ENCODE measurements around the gene NEUROD2. TPM values are rescaled to one million over a fixed set of nuclear protein-coding genes. Genes with fewer than 3 reads are reported as not detected.
A peak's percentile ranks its signal among the peaks of the same experiment; 100 is the strongest.

Gene NEUROD2
- total and polyA plus RNA-seq, 2 of the 8 experiments (the other 6 are each of a cell fraction or from before 2014, with no cell fraction given), result not detected

DNA sequence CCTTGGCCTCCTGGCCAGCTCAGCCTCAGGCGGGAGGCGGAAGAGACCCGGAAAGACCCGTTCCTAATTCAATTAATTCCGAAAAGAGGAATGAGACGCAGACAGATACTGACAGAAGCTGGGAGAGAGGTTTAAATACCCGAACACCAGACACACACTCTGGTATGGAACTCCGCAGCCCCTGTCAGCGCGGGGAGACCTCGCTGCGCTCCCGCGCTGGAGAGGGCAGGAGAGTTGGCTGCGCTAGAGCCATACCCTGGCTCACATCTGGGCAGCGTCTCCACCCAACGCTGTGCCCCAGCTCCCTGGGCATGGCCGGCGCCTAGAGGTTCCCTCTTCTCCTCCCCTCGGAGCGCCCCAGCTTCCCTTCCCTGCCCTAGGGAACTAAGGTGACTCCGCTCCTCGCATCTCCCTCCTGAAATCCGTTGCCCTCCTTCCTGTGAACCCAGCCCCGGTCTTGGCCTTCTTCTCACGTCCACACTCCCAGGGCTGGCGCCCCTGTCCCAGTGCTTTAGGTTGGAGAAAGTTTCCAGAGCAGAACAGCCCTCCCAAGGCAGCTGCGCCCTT is 8.0 kb downstream of the NEUROD2 start:
- FAIRE-seq, result no peak
- Histone ChIP-seq H3K79me1 (ENCODE audit: low read depth, low read length) (no peaks in the 10 kb centered on the region), H3K27ac (ENCODE audit: low read depth, low read length) (no peak overlapping the region), H3K9ac (replicated peaks in 1 of 4; ENCODE audit: extremely low read depth in 1 of 4, low read depth in 3 of 4, low read length in 3 of 4) (no peak overlapping the region), H4K91ac (replicated peaks; ENCODE audit: insufficient read length, low read length) (no peak overlapping the region), H3K27me3 (replicated peaks in 1 of 4; ENCODE audit: control insufficient read depth in 3 of 4, extremely low read depth in 1 of 4, insufficient read depth in 3 of 4, low read length in 3 of 4) (peaks cover 82 to 100% (median 98%) of the 10 kb centered on the region in 4 experiments), H3K14ac (ENCODE audit: insufficient read length) (no peak overlapping the region), H3K4me3 (ENCODE audit: extremely low read depth in 1 of 4, insufficient read depth in 2 of 4, low read depth in 3 of 4, low read length in 4 of 4) (peak overlapping the region in 1 of 4 experiments; percentile 30; a peak in 2 of 8 replicates), H3K4me1 (replicated peaks in 1 of 4; ENCODE audit: control insufficient read depth in 3 of 4, insufficient read depth in 4 of 4, low read length in 3 of 4) (peaks cover 5 to 48% (median 32%) of the 10 kb centered on the region in 4 experiments), H2BK120ac (replicated peaks; ENCODE audit: low read depth, low read length) (no peak overlapping the region), H3K9me3 (ENCODE audit: insufficient read depth in 2 of 2, low read depth in 1 of 2, low read length in 1 of 2) (no peaks in the 10 kb centered on the region), H4K20me1 (replicated peaks in 1 of 2; ENCODE audit: control insufficient read depth in 1 of 2, insufficient read depth in 2 of 2, low read length in 2 of 2) (peaks cover 6 to 21% of the 10 kb centered on the region in 2 experiments), H3K79me2 (ENCODE audit: control insufficient read depth in 1 of 2, insufficient read depth in 2 of 2, low read length in 2 of 2) (no peaks in the 10 kb centered on the region), H3K4ac (replicated peaks; ENCODE audit: insufficient read length, low read depth, low read length) (no peak overlapping the region), H2AFZ (ENCODE audit: low read length) (no peak overlapping the region), H4K8ac (ENCODE audit: extremely low read depth, insufficient read depth, low read length) (no peak overlapping the region), H2BK5ac (ENCODE audit: low read depth, low read length) (no peak overlapping the region), H3K18ac (ENCODE audit: extremely low read depth, low read length) (peak overlapping the region; percentile 32; the same call in 1 of the 2 replicates), H3K23me2 (ENCODE audit: low read depth, low read length) (peaks cover 2% of the 10 kb centered on the region; the same call in 1 of the 2 replicates), H3K56ac (replicated peaks; ENCODE audit: insufficient read length, low read depth, low read length) (no peak overlapping the region), H3K4me2 (ENCODE audit: insufficient read depth in 1 of 2, low read depth in 2 of 2, low read length in 2 of 2) (peak overlapping the region; percentile 1 to 68; a peak in 2 of 4 replicates), H3K36me3 (ENCODE audit: control insufficient read depth in 2 of 4, insufficient read depth in 4 of 4, low read length in 3 of 4) (peaks cover 0 to 2% (median 0%) of the 10 kb centered on the region in 4 experiments; a peak in 1 of 8 replicates), H2BK20ac (ENCODE audit: low read length) (no peak overlapping the region; the same call in 1 of the 2 replicates), H2BK15ac (ENCODE audit: low read length) (peak overlapping the region; percentile 81; the same call in 1 of the 2 replicates), H2AK5ac (ENCODE audit: low read depth, low read length) (peak overlapping the region; percentile 66; the same call in 1 of the 2 replicates), H4K5ac (ENCODE audit: insufficient read length, low read depth, low read length) (no peak overlapping the region), H3K23ac (ENCODE audit: insufficient read length) (no peak overlapping the region), H2BK12ac (ENCODE audit: low read depth, low read length) (peak overlapping the region; percentile 96; the same call in 1 of the 2 replicates)
- TF ChIP-seq CBX8 (IDR thresholded peaks at IDR 0.05; ENCODE audit: borderline replicate concordance, low read depth, low read length) (peak; percentile 54; the same call in 1 of the 2 replicates), EZH2 (IDR thresholded peaks at IDR 0.05; ENCODE audit: low read depth, low read length, severe bottlenecking) (peak; percentile 81), SIN3A (conservative IDR thresholded peaks at IDR 0.05 in 1 of 2, IDR thresholded peaks at IDR 0.05 in 1 of 2; ENCODE audit: low read depth in 1 of 2, low read length in 2 of 2) (no peak), YY1 (IDR thresholded peaks at IDR 0.05; ENCODE audit: low read depth, low read length) (no peak), GABPA (IDR thresholded peaks at IDR 0.05; ENCODE audit: borderline replicate concordance, insufficient read depth, low read length) (0 out of 2 replicates have a peak, but pooled peaks have one; percentile 34), SUZ12 (IDR thresholded peaks at IDR 0.05; ENCODE audit: low read length) (peak; percentile 94), SP4 (IDR thresholded peaks at IDR 0.05; ENCODE audit: low read length) (no peak), HDAC6 (IDR thresholded peaks at IDR 0.05; ENCODE audit: low read depth, low read length) (no peak)
- ChIA-PET CTCF (ENCODE audit: partially characterized antibody) (interaction anchor here (0.6 to 10.7 kb wide), 11 partner anchors 12 to 397 kb away, joined by 3 to 140 read pairs (median 5); partner anchors contain the start of gene PPP1R1B), POLR2A (ENCODE audit: partially characterized antibody) (interaction anchor here (0.6 to 1.7 kb wide), 6 partner anchors 25 to 130 kb away, joined by 3 to 5 read pairs (median 4); no protein-coding TSS in a partner anchor)
- WGBS, 2 experiments (ENCODE audit: extremely low coverage in 1 of 2, insufficient coverage in 1 of 2, insufficient read length in 1 of 2, insufficient replicate concordance in 2 of 2, low coverage in 1 of 2, low lambda C conversion rate in 2 of 2, missing lambda C conversion rate in 1 of 2), result 5% methylated on average over 27 of the region's 28 CpGs; no CpG with 5 or more reads in 1 of the 2 experiments
- peak in 1 of 2 experiments; percentile 73 for DNase-seq (ENCODE audit: low read depth in 1 of 2, low spot score in 2 of 2)
